ENCODE data around the gene TENM4.

DNA sequence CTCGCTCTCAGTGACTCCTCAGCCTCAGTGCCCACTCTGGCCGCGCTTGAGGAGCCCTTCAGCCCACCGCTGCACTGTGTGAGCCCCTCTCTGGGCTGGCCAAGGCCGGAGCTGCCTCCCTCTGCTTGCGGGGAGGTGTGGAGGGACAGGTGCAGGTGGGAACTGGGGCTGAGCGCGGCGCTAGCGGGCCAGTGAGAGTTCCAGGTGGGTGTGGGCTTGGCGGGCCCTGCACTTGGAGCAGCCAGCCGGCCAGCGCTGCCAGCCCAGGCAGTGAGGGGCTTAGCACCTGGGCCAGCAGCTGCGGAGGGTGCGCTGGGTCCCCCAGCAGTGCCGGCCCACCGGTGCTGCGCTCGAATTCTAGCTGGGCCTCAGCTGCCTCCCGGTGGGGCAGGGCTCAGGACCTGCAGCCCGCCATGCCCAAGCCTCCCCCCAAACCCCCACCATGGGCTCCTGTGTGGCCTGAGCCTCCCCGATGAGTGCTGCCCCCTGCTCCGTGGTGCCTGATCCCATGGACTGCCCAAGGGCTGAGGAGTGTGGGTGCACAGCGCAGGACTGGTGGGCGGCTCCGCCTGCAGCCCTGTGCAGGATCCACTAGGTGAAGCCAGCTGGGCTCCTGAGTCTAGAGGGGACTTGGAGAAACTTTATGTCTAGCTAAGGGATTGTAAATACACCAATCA lies 802.0 kb downstream of the TENM4 start:
- TF ChIP-seq TAF1 (IDR thresholded peaks at IDR 0.05; ENCODE audit: borderline replicate concordance, insufficient read depth, low read length) = no peak
- TF ChIP-seq, protein P1, sequence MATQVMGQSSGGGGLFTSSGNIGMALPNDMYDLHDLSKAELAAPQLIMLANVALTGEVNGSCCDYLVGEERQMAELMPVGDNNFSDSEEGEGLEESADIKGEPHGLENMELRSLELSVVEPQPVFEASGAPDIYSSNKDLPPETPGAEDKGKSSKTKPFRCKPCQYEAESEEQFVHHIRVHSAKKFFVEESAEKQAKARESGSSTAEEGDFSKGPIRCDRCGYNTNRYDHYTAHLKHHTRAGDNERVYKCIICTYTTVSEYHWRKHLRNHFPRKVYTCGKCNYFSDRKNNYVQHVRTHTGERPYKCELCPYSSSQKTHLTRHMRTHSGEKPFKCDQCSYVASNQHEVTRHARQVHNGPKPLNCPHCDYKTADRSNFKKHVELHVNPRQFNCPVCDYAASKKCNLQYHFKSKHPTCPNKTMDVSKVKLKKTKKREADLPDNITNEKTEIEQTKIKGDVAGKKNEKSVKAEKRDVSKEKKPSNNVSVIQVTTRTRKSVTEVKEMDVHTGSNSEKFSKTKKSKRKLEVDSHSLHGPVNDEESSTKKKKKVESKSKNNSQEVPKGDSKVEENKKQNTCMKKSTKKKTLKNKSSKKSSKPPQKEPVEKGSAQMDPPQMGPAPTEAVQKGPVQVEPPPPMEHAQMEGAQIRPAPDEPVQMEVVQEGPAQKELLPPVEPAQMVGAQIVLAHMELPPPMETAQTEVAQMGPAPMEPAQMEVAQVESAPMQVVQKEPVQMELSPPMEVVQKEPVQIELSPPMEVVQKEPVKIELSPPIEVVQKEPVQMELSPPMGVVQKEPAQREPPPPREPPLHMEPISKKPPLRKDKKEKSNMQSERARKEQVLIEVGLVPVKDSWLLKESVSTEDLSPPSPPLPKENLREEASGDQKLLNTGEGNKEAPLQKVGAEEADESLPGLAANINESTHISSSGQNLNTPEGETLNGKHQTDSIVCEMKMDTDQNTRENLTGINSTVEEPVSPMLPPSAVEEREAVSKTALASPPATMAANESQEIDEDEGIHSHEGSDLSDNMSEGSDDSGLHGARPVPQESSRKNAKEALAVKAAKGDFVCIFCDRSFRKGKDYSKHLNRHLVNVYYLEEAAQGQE (IDR thresholded peaks at IDR 0.05; ENCODE audit: insufficient read depth in 1 of 2, low read depth in 2 of 2, low read length in 2 of 2) = no peak
